ENCODE data around the gene XCL2. TPM values are rescaled to one million over a fixed set of nuclear protein-coding genes. Genes with fewer than 3 reads are reported as not detected.
"Not testable (repeated sequence)": the region's sequence is repeated elsewhere in the genome, so short reads cannot be mapped to it uniquely, and the experiment has no call there.

Gene XCL2
- total and polyA plus RNA-seq, 10 donors = 2.9 to 17.2 (median 8.0) TPM

GRCh38 chr1:168552961-168553360 lies 9.2 kb upstream of the XCL2 start:
- H3K36me3 ChIP-seq = no peaks in the 10 kb centered on the region
- H3K9me3 ChIP-seq = peaks cover 0 to 10% (median 0%) of the 10 kb centered on the region in 8 donors
- TF ChIP-seq CTCF (IDR thresholded peaks at IDR 0.05 in 8 of 11, conservative IDR thresholded peaks at IDR 0.05 in 3 of 11) (no peak), POLR2A (IDR thresholded peaks at IDR 0.05) (no peak), POLR2AphosphoS5 (IDR thresholded peaks at IDR 0.05) (no peak)
- peaks cover 0 to 11% (median 0%) of the 10 kb centered on the region in 6 donors for H3K4me1 ChIP-seq
- intact Hi-C loops (cut with DNase I; ENCODE audit: low total_unique reads) = no loop called here
- no peak overlapping the region for H3K4me3 ChIP-seq
- no peaks in the 10 kb centered on the region for H3K27me3 ChIP-seq (replicated peaks in 1 of 7)
- 76 to 93% (median 89%) methylated on average over 6 of the region's 6 CpGs for WGBS, 5 donors
- no peak overlapping the region for H3K27ac ChIP-seq
- no peak for DNase-seq

GRCh38 chr1:168551688-168552087 lies 7.9 kb upstream of the XCL2 start:
- Histone ChIP-seq H3K27me3 (replicated peaks in 1 of 7) (no peaks in the 10 kb centered on the region), H3K36me3 (no peaks in the 10 kb centered on the region), H3K9me3 (peaks cover 0 to 10% (median 0%) of the 10 kb centered on the region in 8 donors), H3K27ac (no peak overlapping the region), H3K4me3 (no peak overlapping the region), H3K4me1 (peaks cover 0 to 11% (median 0%) of the 10 kb centered on the region in 6 donors)
- no peak for DNase-seq
- intact Hi-C loops (cut with DNase I; ENCODE audit: low total_unique reads) = no loop called here
- WGBS, 5 donors = 86 to 97% (median 87%) methylated on average over 4 of the region's 4 CpGs
- TF ChIP-seq POLR2AphosphoS5 (IDR thresholded peaks at IDR 0.05) (no peak), CTCF (IDR thresholded peaks at IDR 0.05 in 8 of 11, conservative IDR thresholded peaks at IDR 0.05 in 3 of 11) (no peak), POLR2A (IDR thresholded peaks at IDR 0.05) (no peak)

GRCh38 chr1:168550971-168551370 lies 7.2 kb upstream of the XCL2 start:
- Histone ChIP-seq H3K4me1 (peaks cover 0 to 11% (median 0%) of the 10 kb centered on the region in 6 donors), H3K27ac (no peak overlapping the region), H3K27me3 (replicated peaks in 1 of 7) (no peaks in the 10 kb centered on the region), H3K36me3 (no peaks in the 10 kb centered on the region), H3K4me3 (no peak overlapping the region), H3K9me3 (peaks cover 0 to 13% (median 0%) of the 10 kb centered on the region in 8 donors)
- intact Hi-C loops (cut with DNase I; ENCODE audit: low total_unique reads) = no loop called here
- WGBS, 5 donors = 34 to 84% (median 66%) methylated on average over 1 of the region's 1 CpG
- no peak for DNase-seq
- no peak for TF ChIP-seq CTCF (IDR thresholded peaks at IDR 0.05 in 8 of 11, conservative IDR thresholded peaks at IDR 0.05 in 3 of 11)
- TF ChIP-seq POLR2AphosphoS5 (IDR thresholded peaks at IDR 0.05) = no peak
- no peak for TF ChIP-seq POLR2A (IDR thresholded peaks at IDR 0.05)

DNA sequence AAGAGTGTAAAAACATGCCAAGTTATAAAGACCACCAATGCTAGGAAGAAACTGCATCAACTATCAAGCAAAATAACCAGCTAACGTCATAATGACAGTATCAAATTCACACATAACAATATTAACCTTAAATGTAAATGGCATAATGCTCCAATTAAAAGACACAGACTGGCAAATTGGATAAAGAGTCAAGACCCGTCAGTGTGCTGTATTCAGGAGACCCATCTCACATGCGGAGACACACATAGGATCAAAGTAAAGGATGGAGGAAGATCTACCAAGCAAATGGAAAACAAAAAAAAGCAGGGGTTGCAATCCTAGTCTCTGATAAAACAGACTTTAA lies 2.7 kb upstream of the XCL2 start:
- H3K27ac ChIP-seq; H3K4me3 ChIP-seq; H3K4me1 ChIP-seq; DNase-seq; intact Hi-C loops (cut with DNase I; ENCODE audit: low total_unique reads); H3K36me3 ChIP-seq; H3K27me3 ChIP-seq (replicated peaks in 1 of 7): not testable (repeated sequence)
- 64 to 92% (median 86%) methylated on average over 3 of the region's 3 CpGs for WGBS, 5 donors
- peaks cover 0 to 13% (median 0%) of the 10 kb centered on the region in 8 donors for H3K9me3 ChIP-seq
